Inflammatory macrophage treated with lipopolysaccharide for 4 hours (primary cell): ENCODE measurements around the gene SIRT6.
"Not testable (repeated sequence)": the region's sequence is repeated elsewhere in the genome, so short reads cannot be mapped to it uniquely, and the experiment has no call there.

Source experiments
- DNase-seq: peaks from one replicate; pipeline ENCODE4 v3.0.0-alpha.2; 2020

SIRT6 gene

GRCh38 chr19:4173479-4174212 is 8.7 kb downstream of the SIRT6 start:
- DNase-seq = no peak

- peak; percentile 18 for DNase-seq
Measured at GRCh38 chr19:4172861-4173473, 9.4 kb downstream of the SIRT6 start.

GRCh38 chr19:4171676-4172075 is 10.7 kb downstream of the SIRT6 start:
- DNase-seq = no peak

- no peak for DNase-seq
Measured at GRCh38 chr19:4164262-4164661, 18.1 kb downstream of the SIRT6 start.

GRCh38 chr19:4161415-4162077 is 20.8 kb downstream of the SIRT6 start:
- no peak for DNase-seq

GRCh38 chr19:4157971-4158370 is 24.4 kb downstream of the SIRT6 start:
- not testable (repeated sequence) for DNase-seq

- DNase-seq = no peak
Measured at GRCh38 chr19:4157164-4157563, 25.2 kb downstream of the SIRT6 start.

GRCh38 chr19:4154571-4155312 is 27.6 kb downstream of the SIRT6 start:
- no peak for DNase-seq

- no peak for DNase-seq
Measured at GRCh38 chr19:4152241-4152998, 29.9 kb downstream of the SIRT6 start.

GRCh38 chr19:4151623-4152022 is 30.7 kb downstream of the SIRT6 start:
- DNase-seq = no peak

- no peak for DNase-seq
Measured at GRCh38 chr19:4149518-4150288, 32.7 kb downstream of the SIRT6 start.

GRCh38 chr19:4144666-4145249 is 37.6 kb downstream of the SIRT6 start:
- peak; percentile 65 for DNase-seq

GRCh38 chr19:4142916-4143315 is 39.4 kb downstream of the SIRT6 start:
- not testable (repeated sequence) for DNase-seq

GRCh38 chr19:4140237-4140711 is 42.1 kb downstream of the SIRT6 start:
- peak; percentile 73 for DNase-seq

- peak; percentile 73 for DNase-seq
Measured at GRCh38 chr19:4139614-4140236, 42.6 kb downstream of the SIRT6 start.

- DNase-seq = no peak
Measured at GRCh38 chr19:4138445-4138844, 43.9 kb downstream of the SIRT6 start.

GRCh38 chr19:4136680-4137088 is 45.7 kb downstream of the SIRT6 start:
- DNase-seq = no peak

GRCh38 chr19:4135386-4135785 is 47.0 kb downstream of the SIRT6 start:
- peak; percentile 72 for DNase-seq

GRCh38 chr19:4134351-4134750 is 48.0 kb downstream of the SIRT6 start:
- DNase-seq = no peak

GRCh38 chr19:4130744-4131438 is 51.5 kb downstream of the SIRT6 start:
- DNase-seq = peak; percentile 80
